Endothelial cell of umbilical vein (primary cell): ENCODE results near the gene BNIPL. TPM values are rescaled to one million over a fixed set of nuclear protein-coding genes. Genes with fewer than 3 reads are reported as not detected.

Experiments
- BruUV-seq: library from RNA; stranded (reverse); fragments of 400-500 nt; replicated peaks from 2 replicates; lab custom pipeline; 2021; lab: Mats Ljungman, UMichigan
- CTCF ChIA-PET: fragments of 300-600, 350-600 bp; sonication (Branson Sonifier 250); formaldehyde crosslinking; loops from one replicate; lab custom pipeline; 2021; ENCODE audit warnings: antibody characterized with exemption, inconsistent platforms; lab: Charles Lee
- POLR2A ChIA-PET: fragments of 300-600, 350-600 bp; sonication (Branson Sonifier 250); formaldehyde crosslinking; loops from one replicate; lab custom pipeline; 2021; ENCODE audit warnings: antibody characterized with exemption, inconsistent platforms; lab: Charles Lee
- DNase-seq: peaks from one replicate; pipeline ENCODE4 v3.0.0-alpha.2; 2011; ENCODE audit warnings: low read depth, low spot score
- FAIRE-seq: peaks from 2 replicates; lab custom pipeline; 2011; peaks lifted over from hg19 to GRCh38; lab: Jason Lieb, UNC
- H2AFZ ChIP-seq: 2 replicates; pipeline ENCODE4 v1.6.0; 2012; ENCODE audit warnings: low read depth, low read length, control low read depth, inconsistent platforms
- H3K27ac ChIP-seq: 2 replicates; pipeline ENCODE4 v1.5.1; 2011; ENCODE audit warnings: low read depth, mild to moderate bottlenecking, control low read depth, low read length, moderate library complexity; ENCODE audit not compliant: insufficient read depth
- H3K27me3 ChIP-seq, 2 experiments: 2 replicates each; pipeline versions ENCODE4 v1.6.0 to v1.6.1; 2011; ENCODE audit warnings: low read length in 2 of 2, mixed read lengths in 1 of 2; ENCODE audit not compliant: control insufficient read depth in 2 of 2, insufficient read depth in 2 of 2
- H3K36me3 ChIP-seq, 2 experiments: 2 replicates in 1 of 2; 3 replicates in 1 of 2; pipeline ENCODE4 v1.5.1; 2011; ENCODE audit warnings: low read length in 2 of 2, mild to moderate bottlenecking in 1 of 2, moderate library complexity in 1 of 2; ENCODE audit not compliant: control insufficient read depth in 2 of 2, insufficient read depth in 2 of 2; ENCODE audit errors: extremely low read depth in 1 of 2
- H3K4me1 ChIP-seq: 3 replicates; pipeline ENCODE4 v1.5.1; 2011; ENCODE audit warnings: mild to moderate bottlenecking, low read length; ENCODE audit not compliant: control insufficient read depth, insufficient read depth; ENCODE audit errors: extremely low read depth
- H3K4me2 ChIP-seq: 2 replicates; pipeline ENCODE4 v1.6.1; 2011; ENCODE audit warnings: low read length, control low read depth, mixed read lengths; ENCODE audit not compliant: insufficient read depth
- H3K4me3 ChIP-seq, 3 experiments: fragments of 200-600 bp in 1 of 3; sonication (generic), shearing (Covaris generic) in 1 of 3; replicated peaks in 1 of 3; 2 replicates each; pipeline ENCODE4 v1.5.1; 2011 to 2016; ENCODE audit warnings: control low read depth in 3 of 3, low read length in 3 of 3, mild to moderate bottlenecking in 2 of 3, inconsistent platforms in 1 of 3, low read depth in 1 of 3, moderate library complexity in 1 of 3; ENCODE audit not compliant: insufficient read depth in 1 of 3
- H3K79me2 ChIP-seq: 2 replicates; pipeline ENCODE4 v1.6.0; 2012; ENCODE audit warnings: low read length, inconsistent platforms; ENCODE audit not compliant: control insufficient read depth, insufficient read depth
- H3K9ac ChIP-seq: replicated peaks from 2 replicates; pipeline ENCODE3; 2011; ENCODE audit warnings: low read length, control low read depth; ENCODE audit not compliant: insufficient read depth; ENCODE audit errors: extremely low read depth
- H3K9me1 ChIP-seq: replicated peaks from 3 replicates; pipeline ENCODE4 v1.6.0; 2011; ENCODE audit warnings: mild to moderate bottlenecking, low read length; ENCODE audit not compliant: control insufficient read depth, insufficient read depth; ENCODE audit errors: extremely low read depth
- H3K9me3 ChIP-seq: replicated peaks from 2 replicates; pipeline ENCODE4 v1.5.1; 2012; ENCODE audit warnings: low read length, inconsistent platforms; ENCODE audit not compliant: control insufficient read depth, insufficient read depth
- H4K20me1 ChIP-seq: replicated peaks from 2 replicates; pipeline ENCODE3; 2011; ENCODE audit warnings: mild to moderate bottlenecking, low read length; ENCODE audit not compliant: control insufficient read depth, insufficient read depth; ENCODE audit errors: extremely low read depth
- EZH2 ChIP-seq: IDR thresholded peaks from 2 replicates; pipeline ENCODE4 v1.6.1; 2012; ENCODE audit warnings: borderline replicate concordance, low read depth, mild to moderate bottlenecking, moderate library complexity, low read length, inconsistent platforms; ENCODE audit not compliant: severe bottlenecking
- FOS ChIP-seq: IDR thresholded peaks from 2 replicates; pipeline ENCODE4 v1.6.1; 2011; ENCODE audit warnings: mild to moderate bottlenecking, low read length, moderate library complexity, borderline replicate concordance; ENCODE audit not compliant: insufficient read depth
- GATA2 ChIP-seq: IDR thresholded peaks from 2 replicates; pipeline ENCODE4 v1.7.0; 2011; ENCODE audit warnings: low read depth, mild to moderate bottlenecking, moderate library complexity, mixed read lengths, low read length; ENCODE audit not compliant: insufficient read length, insufficient read depth
- JUN ChIP-seq: IDR thresholded peaks from 2 replicates; pipeline ENCODE4 v1.6.1; 2011; ENCODE audit warnings: borderline replicate concordance, low read depth; ENCODE audit not compliant: insufficient read length, insufficient read depth
- MAX ChIP-seq: IDR thresholded peaks from 2 replicates; pipeline ENCODE4 v1.6.1; 2011; ENCODE audit not compliant: insufficient read depth, insufficient read length
- MYC ChIP-seq: IDR thresholded peaks from one replicate; pipeline ENCODE4 v1.6.1; 2011; ENCODE audit warnings: mild to moderate bottlenecking, low read depth, low read length
- POLR2A ChIP-seq: IDR thresholded peaks from 2 replicates; pipeline ENCODE4 v1.6.1; 2012; ENCODE audit warnings: low read depth, mild to moderate bottlenecking, control low read depth, low read length
- POLR2AphosphoS5 ChIP-seq: IDR thresholded peaks from 2 replicates; pipeline ENCODE4 v1.6.1; 2012; ENCODE audit warnings: low read depth, mild to moderate bottlenecking, control low read depth, low read length, moderate library complexity; ENCODE audit not compliant: insufficient read depth
- dilution Hi-C: fragments of 300-500 bp; cut with MboI; formaldehyde crosslinking; loops from one replicate; pipeline ENCODE4 v1.15.0; 2019; ENCODE audit warnings: low sequenced_read_pairs; ENCODE audit not compliant: extremely low pct_ligation_motif_present
- intact Hi-C: fragments of 100-400 bp; cut with micrococcal nuclease; formaldehyde crosslinking; loops from one replicate; pipeline ENCODE4 v1.10.0; 2022
- polyA plus RNA-seq, 4 experiments: library from polyadenylated mRNA; depleted of rRNA in 3 of 4; stranded (reverse) in 3 of 4; unstranded in 1 of 4; fragments of >200 nt; gene quantifications; 2 replicates each; pipeline versions ENCODE4 v1.2.1 to v1.2.3, GENCODE V29; 2011 to 2012; ENCODE audit warnings: missing spikeins in 1 of 4
- total RNA-seq: library from RNA; stranded (reverse); gene quantifications from 2 replicates; pipeline ENCODE4 v1.2.3, GENCODE V29; 2021
- TF ChIP-seq, protein P1 (sequence below), 2 donors: IDR thresholded peaks; 1 replicate in 1 of 2; 2 replicates in 1 of 2; pipeline ENCODE4 v1.5.1; 2011; ENCODE audit warnings: low read length in 2 of 2, mild to moderate bottlenecking in 2 of 2, moderate library complexity in 2 of 2, control low read depth in 1 of 2, inconsistent platforms in 1 of 2, low read depth in 1 of 2; ENCODE audit not compliant: insufficient read depth in 1 of 2; ENCODE audit errors: extremely low read depth in 1 of 2

Gene BNIPL
- total and polyA plus RNA-seq, 2 donors (not counting 3 experiments of a cell fraction or from before 2014, with no cell fraction given): 0.26 to 0.42 TPM

- no peaks in the 10 kb centered on the region for H3K9me1 ChIP-seq
- no peaks in the 10 kb centered on the region for H3K27me3 ChIP-seq
- TF ChIP-seq FOS: no peak
- TF ChIP-seq POLR2A: no peak
- no peak for TF ChIP-seq POLR2AphosphoS5
- TF ChIP-seq EZH2: no peak
- TF ChIP-seq GATA2: no peak
- TF ChIP-seq MAX: no peak
- no peak overlapping the region for H3K9ac ChIP-seq
- H3K4me3 ChIP-seq: no peak overlapping the region
- intact Hi-C loops: no loop called here
- peaks cover 20% of the 10 kb centered on the region for H3K4me1 ChIP-seq
- peaks cover 9% of the 10 kb centered on the region for H4K20me1 ChIP-seq
- POLR2A ChIA-PET: no interaction called here
- H3K79me2 ChIP-seq: peaks cover 53% of the 10 kb centered on the region
- H3K27ac ChIP-seq: no peak overlapping the region
- H3K36me3 ChIP-seq: peaks cover 32 to 37% of the 10 kb centered on the region in 2 experiments
- FAIRE-seq (no peak), DNase-seq (no peak)
- no peak overlapping the region for H3K4me2 ChIP-seq
- H2AFZ ChIP-seq: no peak overlapping the region
- no peaks in the 10 kb centered on the region for H3K9me3 ChIP-seq
- dilution Hi-C loops: no loop called here
- CTCF ChIA-PET: no interaction called here
- no TSS peak for BruUV-seq
Measured at GRCh38 chr1:151054971-151055547, 18.7 kb downstream of the BNIPL start.

DNA sequence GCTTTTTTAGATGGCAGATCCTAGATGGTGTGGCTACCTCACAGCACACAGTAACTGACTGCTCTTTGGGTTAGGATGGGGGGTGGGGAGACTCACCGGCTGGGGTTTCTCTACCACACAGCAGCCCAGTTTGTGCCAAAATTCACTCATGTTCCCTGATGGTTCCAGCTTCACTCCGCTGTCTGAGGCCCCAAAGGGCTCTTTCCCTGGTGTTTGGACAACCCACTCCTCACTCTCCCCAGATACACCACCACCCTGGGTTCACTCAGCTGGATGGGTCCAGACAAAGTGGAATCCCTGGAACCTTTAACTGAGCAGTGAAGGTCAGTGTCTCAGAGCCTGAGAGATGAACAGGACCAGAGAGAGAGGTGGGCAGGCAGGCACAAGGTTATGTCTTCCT is 19.2 kb downstream of the BNIPL start:
- no TSS peak for BruUV-seq
- dilution Hi-C loops: no loop called here
- Histone ChIP-seq H3K4me1 (peaks cover 20% of the 10 kb centered on the region), H3K27me3 (no peaks in the 10 kb centered on the region), H3K4me3 (no peak overlapping the region), H2AFZ (no peak overlapping the region), H3K36me3 (peaks cover 31 to 37% of the 10 kb centered on the region in 2 experiments), H3K27ac (no peak overlapping the region), H3K9me1 (no peaks in the 10 kb centered on the region), H3K4me2 (no peak overlapping the region), H4K20me1 (peaks cover 9% of the 10 kb centered on the region), H3K9me3 (no peaks in the 10 kb centered on the region), H3K79me2 (peaks cover 58% of the 10 kb centered on the region), H3K9ac (no peak overlapping the region)
- POLR2A ChIA-PET: no interaction called here
- CTCF ChIA-PET: interaction anchor here (1.2 kb wide), 1 partner anchor 15 kb away, joined by 3 read pairs; the partner anchor contains the start of gene GABPB2
- no peak for DNase-seq
- no peak for TF ChIP-seq MAX
- TF ChIP-seq, protein P1, sequence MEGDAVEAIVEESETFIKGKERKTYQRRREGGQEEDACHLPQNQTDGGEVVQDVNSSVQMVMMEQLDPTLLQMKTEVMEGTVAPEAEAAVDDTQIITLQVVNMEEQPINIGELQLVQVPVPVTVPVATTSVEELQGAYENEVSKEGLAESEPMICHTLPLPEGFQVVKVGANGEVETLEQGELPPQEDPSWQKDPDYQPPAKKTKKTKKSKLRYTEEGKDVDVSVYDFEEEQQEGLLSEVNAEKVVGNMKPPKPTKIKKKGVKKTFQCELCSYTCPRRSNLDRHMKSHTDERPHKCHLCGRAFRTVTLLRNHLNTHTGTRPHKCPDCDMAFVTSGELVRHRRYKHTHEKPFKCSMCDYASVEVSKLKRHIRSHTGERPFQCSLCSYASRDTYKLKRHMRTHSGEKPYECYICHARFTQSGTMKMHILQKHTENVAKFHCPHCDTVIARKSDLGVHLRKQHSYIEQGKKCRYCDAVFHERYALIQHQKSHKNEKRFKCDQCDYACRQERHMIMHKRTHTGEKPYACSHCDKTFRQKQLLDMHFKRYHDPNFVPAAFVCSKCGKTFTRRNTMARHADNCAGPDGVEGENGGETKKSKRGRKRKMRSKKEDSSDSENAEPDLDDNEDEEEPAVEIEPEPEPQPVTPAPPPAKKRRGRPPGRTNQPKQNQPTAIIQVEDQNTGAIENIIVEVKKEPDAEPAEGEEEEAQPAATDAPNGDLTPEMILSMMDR (IDR thresholded peaks at IDR 0.05; ENCODE audit: extremely low read depth in 1 of 2, insufficient read depth in 1 of 2, low read depth in 1 of 2, low read length in 2 of 2): no peak
- no peak for TF ChIP-seq JUN
- no peak for TF ChIP-seq POLR2A
- TF ChIP-seq EZH2: no peak
- no peak for TF ChIP-seq POLR2AphosphoS5
- TF ChIP-seq GATA2: no peak
- TF ChIP-seq FOS: no peak
- TF ChIP-seq MYC: no peak
- no peak for FAIRE-seq
- intact Hi-C loops: no loop called here
